Prostate gland (tissue), 2 donors: ENCODE results near the gene DEFB118. TPM values are rescaled to one million over a fixed set of nuclear protein-coding genes. Genes with fewer than 3 reads are reported as not detected.
"Not testable (repeated sequence)": the region's sequence is repeated elsewhere in the genome, so short reads cannot be mapped to it uniquely, and the experiment has no call there.

Source experiments
- DNase-seq: peaks from one replicate; pipeline ENCODE4 v3.0.0-alpha.2; 2019; ENCODE audit warnings: low spot score
- H3K27ac ChIP-seq, 2 donors: fragments of 200-600 bp; sonication (generic); 2 replicates each; pipeline ENCODE4 v1.5.1; 2017 to 2019
- H3K27me3 ChIP-seq: fragments of 200-600 bp; sonication (generic); replicated peaks from 2 replicates; pipeline ENCODE4 v1.5.1; 2019; ENCODE audit not compliant: insufficient read depth
- H3K36me3 ChIP-seq, 2 donors: fragments of 200-600 bp; sonication (generic); 1 replicate in 1 of 2; 2 replicates in 1 of 2; pipeline versions ENCODE4 v1.5.1 to v1.8.1; 2017 to 2019
- H3K4me1 ChIP-seq: fragments of 200-600 bp; sonication (generic); replicated peaks from 2 replicates; pipeline ENCODE4 v1.5.1; 2019
- H3K4me3 ChIP-seq, 2 donors: fragments of 200-600 bp; sonication (generic); 2 replicates each; pipeline ENCODE4 v1.5.1; 2017 to 2019
- H3K9me3 ChIP-seq: fragments of 200-600 bp; sonication (generic); 2 replicates; pipeline ENCODE4 v1.5.1; 2017
- POLR2A ChIP-seq: fragments of 450-650 bp; IDR thresholded peaks from one replicate; pipeline ENCODE4 v1.6.1; 2016; ENCODE audit warnings: antibody characterized with exemption, mild to moderate bottlenecking
- POLR2AphosphoS5 ChIP-seq: sonication (generic); formaldehyde crosslinking; IDR thresholded peaks from one replicate; pipeline ENCODE4 v1.6.1; 2017; ENCODE audit warnings: antibody characterized with exemption
- WGBS: methylation state at CpG from one replicate; pipeline ENCODE4 v1.1.5; 2018; 5-methylcytosine and 5-hydroxymethylcytosine counted together
- intact Hi-C: fragments of 100-400 bp; cut with DNase I; formaldehyde crosslinking; loops from one replicate; pipeline ENCODE4 v1.14.2; 2022
- total RNA-seq, 2 donors: library from RNA; depleted of rRNA; stranded (reverse); fragments of >200 nt; gene quantifications; one replicate each; pipeline ENCODE4 v1.1.0, GENCODE V29; 2016
- TF ChIP-seq, protein P1 (sequence below), 4 experiments: fragments of 200-600 bp in 2 of 4; fragments of 450-650 bp in 2 of 4; sonication (generic) in 2 of 4; IDR thresholded peaks; 1 replicate in 3 of 4; 2 replicates in 1 of 4; pipeline ENCODE4 v1.5.1; 2016 to 2019; ENCODE audit warnings: antibody characterized with exemption in 4 of 4, mild to moderate bottlenecking in 2 of 4, moderate library complexity in 2 of 4

Gene DEFB118
- total RNA-seq, 2 donors from 2014 or later = not detected

DNA sequence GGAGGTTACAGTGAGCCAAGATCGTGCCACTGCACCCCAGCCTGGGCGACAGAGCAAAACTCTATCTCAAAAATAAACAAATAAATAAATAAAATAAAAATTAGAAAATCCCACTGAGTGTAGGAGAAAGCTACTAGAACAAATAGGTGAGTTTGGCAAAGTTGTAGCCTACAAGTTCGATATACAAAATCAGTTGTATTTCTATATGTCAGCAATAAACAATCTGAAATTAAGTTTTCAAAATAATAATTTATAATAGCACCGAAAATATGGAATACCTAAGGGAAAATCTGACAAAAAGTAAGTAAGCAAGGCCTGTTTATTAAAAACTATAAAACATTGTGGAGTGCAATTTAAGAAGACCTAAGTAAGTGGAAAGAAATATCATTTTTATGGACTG is 5.1 kb upstream of the DEFB118 start:
- Histone ChIP-seq H3K27me3 (no peaks in the 10 kb centered on the region), H3K27ac (no peak overlapping the region), H3K36me3 (no peaks in the 10 kb centered on the region), H3K9me3 (no peaks in the 10 kb centered on the region), H3K4me1 (no peaks in the 10 kb centered on the region), H3K4me3 (no peak overlapping the region)
- TF ChIP-seq POLR2AphosphoS5 = no peak
- TF ChIP-seq POLR2A = no peak
- TF ChIP-seq, protein P1, sequence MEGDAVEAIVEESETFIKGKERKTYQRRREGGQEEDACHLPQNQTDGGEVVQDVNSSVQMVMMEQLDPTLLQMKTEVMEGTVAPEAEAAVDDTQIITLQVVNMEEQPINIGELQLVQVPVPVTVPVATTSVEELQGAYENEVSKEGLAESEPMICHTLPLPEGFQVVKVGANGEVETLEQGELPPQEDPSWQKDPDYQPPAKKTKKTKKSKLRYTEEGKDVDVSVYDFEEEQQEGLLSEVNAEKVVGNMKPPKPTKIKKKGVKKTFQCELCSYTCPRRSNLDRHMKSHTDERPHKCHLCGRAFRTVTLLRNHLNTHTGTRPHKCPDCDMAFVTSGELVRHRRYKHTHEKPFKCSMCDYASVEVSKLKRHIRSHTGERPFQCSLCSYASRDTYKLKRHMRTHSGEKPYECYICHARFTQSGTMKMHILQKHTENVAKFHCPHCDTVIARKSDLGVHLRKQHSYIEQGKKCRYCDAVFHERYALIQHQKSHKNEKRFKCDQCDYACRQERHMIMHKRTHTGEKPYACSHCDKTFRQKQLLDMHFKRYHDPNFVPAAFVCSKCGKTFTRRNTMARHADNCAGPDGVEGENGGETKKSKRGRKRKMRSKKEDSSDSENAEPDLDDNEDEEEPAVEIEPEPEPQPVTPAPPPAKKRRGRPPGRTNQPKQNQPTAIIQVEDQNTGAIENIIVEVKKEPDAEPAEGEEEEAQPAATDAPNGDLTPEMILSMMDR (IDR thresholded peaks at IDR 0.05) = no peak
- 70% methylated on average over 4 of the region's 4 CpGs for WGBS
- no peak for DNase-seq
- intact Hi-C loops = no loop called here

DNA sequence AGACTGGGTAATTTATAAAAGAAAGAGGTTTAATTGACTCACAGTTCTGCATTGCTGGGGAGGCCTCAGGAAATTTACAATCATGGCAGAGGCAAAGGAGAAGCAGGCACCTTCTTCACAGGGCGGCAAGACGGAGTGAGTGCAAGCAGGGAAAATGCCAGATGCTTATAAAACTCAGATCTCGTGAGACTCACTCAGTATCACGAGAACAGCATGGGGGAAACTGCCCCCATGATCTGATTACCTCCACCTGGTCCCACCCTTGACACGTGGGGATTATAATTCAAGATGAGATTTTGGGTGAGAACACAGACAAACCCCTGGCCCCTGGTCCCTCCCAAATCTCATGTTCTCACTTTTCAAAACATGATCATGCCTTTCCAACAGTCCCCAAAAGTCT is 4.1 kb upstream of the DEFB118 start:
- intact Hi-C loops, H3K27me3 ChIP-seq, H3K4me1 ChIP-seq, DNase-seq, H3K4me3 ChIP-seq, H3K27ac ChIP-seq, H3K9me3 ChIP-seq, H3K36me3 ChIP-seq: not testable (repeated sequence)
- 84% methylated on average over 5 of the region's 5 CpGs for WGBS

DNA sequence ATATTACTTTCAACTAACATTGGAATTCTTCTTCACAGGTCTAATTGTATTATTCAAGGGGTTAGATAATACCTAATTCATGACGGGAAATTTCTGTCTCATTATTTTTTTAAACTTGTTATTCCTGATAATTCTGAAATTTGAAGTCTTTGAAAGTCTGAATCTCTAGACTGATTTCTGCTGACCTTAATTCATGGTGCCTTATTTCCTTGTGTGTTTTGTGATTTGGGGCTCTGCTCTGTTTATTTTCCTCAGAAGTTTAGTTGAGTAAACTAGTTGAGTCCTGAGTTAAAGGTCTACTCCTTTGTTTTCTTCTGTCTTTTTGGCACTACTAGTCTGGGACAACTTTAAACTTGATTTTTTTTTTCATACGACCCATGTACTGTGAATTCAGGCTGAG is 5.9 kb downstream of the DEFB118 start:
- H3K4me3 ChIP-seq = no peak overlapping the region
- no peaks in the 10 kb centered on the region for H3K27me3 ChIP-seq
- 63% methylated on average over 2 of the region's 2 CpGs for WGBS
- DNase-seq = no peak
- no peaks in the 10 kb centered on the region for H3K9me3 ChIP-seq
- TF ChIP-seq POLR2A = no peak
- TF ChIP-seq POLR2AphosphoS5 = no peak
- TF ChIP-seq, protein P1 (IDR thresholded peaks at IDR 0.05) = no peak
- H3K27ac ChIP-seq = no peak overlapping the region
- no peaks in the 10 kb centered on the region for H3K4me1 ChIP-seq
- intact Hi-C loops = no loop called here
- H3K36me3 ChIP-seq = no peaks in the 10 kb centered on the region

GRCh38 chr20:31390490-31390889 is 22.1 kb downstream of the DEFB118 start, which contains the start of gene DEFB119:
TSS of gene DEFB119 (minus strand) at chr20:31390590. CDS start at chr20:31390483, 107 bp downstream.
- 43% methylated on average over 1 of the region's 1 CpG for WGBS
- H3K4me1 ChIP-seq = no peaks in the 10 kb centered on the region
- H3K27me3 ChIP-seq = no peaks in the 10 kb centered on the region
- intact Hi-C loops = no loop called here
- TF ChIP-seq POLR2A (no peak), POLR2AphosphoS5 (no peak)
- TF ChIP-seq, protein P1 (IDR thresholded peaks at IDR 0.05) = no peak
- DNase-seq = no peak
- no peak within 1 kb of the TSS for H3K27ac ChIP-seq
- H3K4me3 ChIP-seq = no peak within 1 kb of the TSS
- H3K36me3 ChIP-seq = no peaks in the 10 kb centered on the region
- H3K9me3 ChIP-seq = no peaks in the 10 kb centered on the region

- intact Hi-C loops = no loop called here
- no peak for DNase-seq
- Histone ChIP-seq H3K4me3 (no peak overlapping the region), H3K27me3 (no peaks in the 10 kb centered on the region), H3K4me1 (no peaks in the 10 kb centered on the region), H3K36me3 (no peaks in the 10 kb centered on the region), H3K9me3 (no peaks in the 10 kb centered on the region), H3K27ac (no peak overlapping the region)
- 62% methylated on average over 2 of the region's 2 CpGs for whole genome bisulfite sequencing
- TF ChIP-seq POLR2AphosphoS5 (no peak), POLR2A (no peak)
- TF ChIP-seq, protein P1 (IDR thresholded peaks at IDR 0.05) = no peak
These were observed 24.4 kb downstream of the DEFB118 start for GRCh38 chr20:31392836-31393235.
